Ureter (tissue), 1 donor: ENCODE measurements around the gene DNTT. TPM values are rescaled to one million over a fixed set of nuclear protein-coding genes. Genes with fewer than 3 reads are reported as not detected.

ENCODE experiments used
- DNase-seq: peaks from one replicate; pipeline ENCODE4 v3.0.0-alpha.2; 2020; ENCODE audit warnings: low spot score
- total RNA-seq: library from RNA; stranded (reverse); gene quantifications from one replicate; pipeline ENCODE4 v1.2.4, GENCODE V29; 2023
- donor health status: DM: yes; HTN: yes; CAD: no.

DNTT gene
- not detected for total RNA-seq

DNA sequence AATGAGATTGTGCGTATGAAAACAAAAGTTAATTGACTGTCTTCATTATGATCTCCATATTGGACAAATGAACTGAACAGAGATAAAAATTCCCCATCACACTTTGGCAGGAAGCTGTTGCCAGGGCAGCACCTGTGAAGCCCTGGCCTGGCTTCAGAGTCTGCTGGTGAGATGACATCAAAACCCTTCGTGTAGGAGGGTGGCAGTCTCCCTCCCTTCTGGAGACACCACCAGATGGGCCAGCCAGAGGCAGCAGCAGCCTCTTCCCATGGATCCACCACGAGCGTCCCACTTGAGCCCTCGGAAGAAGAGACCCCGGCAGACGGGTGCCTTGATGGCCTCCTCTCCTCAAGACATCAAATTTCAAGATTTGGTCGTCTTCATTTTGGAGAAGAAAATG lies at the start of gene DNTT:
DNTT (plus strand) TSS at position 205 of the 400 bp plus-strand sequence; CDS start at position 269, 64 bp downstream.
- no peak for DNase-seq

DNA sequence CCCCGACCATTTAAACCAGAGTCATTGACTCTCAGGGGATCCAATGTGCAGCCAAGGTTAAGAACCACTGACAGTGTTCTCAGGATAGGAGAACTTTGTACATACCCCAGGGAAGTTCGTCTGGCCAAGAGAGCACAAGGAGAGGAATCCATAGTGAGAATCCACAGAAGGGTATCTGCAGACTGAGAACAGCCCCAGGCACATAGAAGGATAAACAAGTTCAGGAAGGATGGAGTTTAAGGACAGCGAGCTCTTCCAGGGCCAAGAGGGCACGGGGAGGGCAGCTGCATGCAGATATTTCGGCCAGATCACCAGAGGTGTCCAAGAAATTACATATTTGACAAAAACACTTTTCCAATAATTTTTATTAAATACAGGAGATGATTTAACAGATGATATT lies 49.3 kb upstream of the DNTT start:
- no peak for DNase-seq

DNA sequence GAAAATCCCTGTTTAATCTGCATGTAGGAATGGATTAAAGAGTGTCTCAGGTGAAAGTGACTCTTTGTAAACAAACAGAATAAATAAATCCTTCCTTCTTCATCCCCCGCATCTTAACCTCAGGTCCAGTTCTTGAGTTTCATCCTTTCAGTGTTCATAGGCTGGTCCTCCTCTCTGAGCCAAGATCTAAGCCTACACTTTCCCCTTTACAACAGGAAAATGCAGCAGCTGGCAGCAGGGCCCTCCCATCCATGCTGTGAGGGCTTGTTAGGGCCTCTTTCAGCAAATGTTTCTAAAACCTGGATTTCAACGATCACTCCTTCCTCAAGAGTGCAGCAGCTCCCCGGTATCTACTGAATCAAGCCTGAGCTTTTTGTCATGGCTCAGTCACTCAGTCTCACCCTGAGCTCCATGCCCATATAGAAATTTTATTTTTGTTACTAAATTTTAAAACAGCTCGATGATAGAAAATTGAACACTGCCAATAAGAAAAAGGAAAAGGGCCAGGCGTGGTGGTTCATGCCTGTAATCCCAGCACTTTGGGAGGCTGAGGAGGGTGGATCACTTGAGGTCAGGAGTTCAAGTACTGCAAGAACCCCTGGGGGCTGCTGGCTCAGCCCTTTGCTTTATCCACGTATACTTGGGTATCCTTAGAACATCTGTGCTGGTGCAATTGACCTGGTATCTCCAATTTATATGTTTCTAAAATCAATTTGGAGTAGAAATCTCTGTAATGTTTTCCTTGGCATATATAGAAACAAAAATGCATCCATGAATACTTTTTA lies 48.5 kb upstream of the DNTT start:
- no peak for DNase-seq

DNA sequence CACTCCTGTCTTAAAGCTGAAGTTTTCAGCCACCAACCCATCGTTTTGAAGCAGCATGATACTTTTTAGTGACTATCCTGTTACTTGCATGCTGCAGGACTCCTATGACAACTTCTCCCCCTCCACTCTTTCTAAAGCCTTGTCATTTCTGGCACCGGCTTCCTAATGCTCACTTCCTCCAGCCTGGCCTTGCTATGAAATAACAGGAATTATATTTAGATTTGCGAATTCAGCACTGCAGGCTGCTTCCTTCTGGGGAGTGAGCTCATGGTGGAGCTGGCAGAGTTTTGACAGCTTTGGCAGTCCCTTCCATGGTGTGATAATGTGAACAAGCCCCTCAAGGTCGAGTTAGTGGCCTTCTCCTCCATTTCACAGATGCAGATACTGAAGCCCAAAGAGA lies 46.3 kb upstream of the DNTT start:
- DNase-seq = no peak

DNA sequence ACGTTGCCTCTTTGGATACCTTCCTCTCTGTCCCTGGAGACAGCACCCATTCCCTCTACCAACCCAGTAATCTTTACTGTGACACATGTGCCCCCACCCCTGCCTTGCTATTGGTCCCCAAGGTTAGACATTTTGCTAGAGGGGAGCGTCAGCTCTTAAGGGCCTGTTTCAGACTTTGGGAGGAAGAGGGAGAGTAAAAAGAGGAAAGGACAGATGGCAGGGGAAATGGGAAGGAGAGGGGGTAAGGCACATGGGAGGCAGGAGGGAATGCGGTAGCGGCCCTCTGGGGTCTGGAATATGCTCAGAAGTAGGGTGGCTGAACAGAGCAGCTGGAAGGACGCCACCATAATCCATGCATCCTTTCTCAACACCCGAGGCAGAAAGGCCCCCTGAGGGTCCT lies 45.1 kb upstream of the DNTT start:
- DNase-seq = no peak

DNA sequence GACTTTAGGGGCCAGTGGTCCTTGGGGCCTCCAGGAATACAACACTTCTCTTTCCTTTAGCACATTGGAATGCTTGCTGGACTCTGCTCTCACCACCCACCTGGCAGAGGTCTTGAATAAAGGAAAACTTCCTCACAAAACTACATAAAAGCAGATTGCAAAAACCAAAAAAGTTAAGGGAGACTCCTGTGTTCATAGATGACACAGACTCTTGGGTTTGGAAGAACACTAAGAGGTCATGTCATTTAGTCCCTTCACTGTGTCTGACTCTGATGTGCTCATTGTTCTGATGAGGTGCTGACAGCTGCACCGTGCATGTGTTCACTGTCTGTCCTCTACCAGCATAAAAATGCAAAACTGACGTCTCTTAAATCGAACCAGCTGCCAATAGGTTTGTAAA lies 44.2 kb upstream of the DNTT start:
- DNase-seq = no peak

DNA sequence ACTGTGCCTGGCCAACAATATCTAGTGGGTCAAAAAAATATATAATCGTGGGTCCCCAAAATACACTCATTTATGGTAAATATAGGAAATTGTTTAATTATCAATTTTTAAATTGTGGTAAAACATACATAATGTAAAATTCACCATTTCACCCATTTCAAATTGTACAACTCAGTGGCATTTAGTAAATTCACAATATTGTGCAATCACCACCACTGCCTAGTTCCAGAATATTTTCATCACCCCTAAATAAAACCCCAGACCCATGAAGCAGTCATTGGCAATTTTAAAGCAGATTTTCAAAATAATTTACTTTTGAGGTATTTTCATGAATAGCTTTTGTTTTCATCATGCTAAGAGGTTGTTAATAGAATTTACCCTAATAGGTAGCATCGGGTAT lies 43.1 kb upstream of the DNTT start:
- DNase-seq = no peak

DNA sequence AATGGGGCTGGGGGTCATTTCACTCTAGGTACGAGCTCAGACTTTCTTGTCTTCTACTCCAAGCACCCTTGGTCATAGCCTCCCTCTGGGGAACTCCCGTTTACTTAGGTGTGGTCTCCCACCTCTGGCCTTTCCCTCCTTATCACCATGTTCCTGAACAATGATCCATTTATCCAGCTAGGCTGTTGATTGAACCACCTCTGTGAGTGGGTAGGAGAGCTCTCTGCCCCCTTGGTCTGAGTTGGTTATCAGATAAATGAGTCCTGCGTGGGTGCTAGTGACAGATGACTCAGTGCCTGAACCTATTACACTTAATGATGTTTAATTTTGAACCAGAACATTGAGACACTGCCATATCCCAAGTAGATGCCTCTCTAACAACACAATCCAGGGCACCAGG lies 42.3 kb upstream of the DNTT start:
- no peak for DNase-seq

DNA sequence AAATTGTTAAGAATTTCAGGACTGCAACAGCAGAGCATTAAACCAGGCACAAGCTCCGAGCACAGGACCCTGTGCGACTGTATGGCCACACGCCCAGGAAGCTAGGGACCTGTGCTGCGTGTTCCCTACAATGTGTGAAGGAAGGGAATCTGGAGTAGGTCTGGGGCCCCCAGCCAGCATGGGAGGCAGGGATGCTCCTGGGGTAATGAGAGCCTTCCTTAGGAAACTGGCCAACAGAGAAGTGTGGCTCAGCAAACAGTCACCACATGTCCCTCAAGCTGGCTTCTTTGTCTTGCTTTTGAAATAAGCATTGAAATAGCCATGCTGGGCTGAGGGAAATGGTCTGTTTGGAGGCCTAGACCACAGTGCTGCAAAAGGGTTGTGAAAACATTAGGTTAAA lies 41.1 kb upstream of the DNTT start:
- DNase-seq = no peak

DNA sequence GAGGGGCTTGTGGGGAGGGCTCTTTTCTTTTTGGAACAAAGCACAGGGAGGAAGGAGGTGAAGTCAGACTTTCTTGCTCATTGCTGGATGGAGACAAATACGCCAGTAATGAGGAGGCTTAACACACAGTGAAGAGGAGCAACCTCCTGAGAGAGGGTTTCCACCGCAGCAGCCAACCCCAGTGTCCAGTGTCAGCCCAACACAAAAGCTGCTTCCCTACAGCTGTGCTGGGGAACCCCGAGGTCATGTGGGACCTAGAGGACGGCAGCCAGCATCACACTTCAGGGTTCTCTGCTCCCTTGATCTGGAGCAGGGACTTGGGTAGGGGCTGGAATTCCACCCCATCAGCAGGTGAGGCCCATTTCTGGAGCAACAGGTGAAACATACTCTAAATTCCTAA lies 40.6 kb upstream of the DNTT start:
- DNase-seq = no peak

DNA sequence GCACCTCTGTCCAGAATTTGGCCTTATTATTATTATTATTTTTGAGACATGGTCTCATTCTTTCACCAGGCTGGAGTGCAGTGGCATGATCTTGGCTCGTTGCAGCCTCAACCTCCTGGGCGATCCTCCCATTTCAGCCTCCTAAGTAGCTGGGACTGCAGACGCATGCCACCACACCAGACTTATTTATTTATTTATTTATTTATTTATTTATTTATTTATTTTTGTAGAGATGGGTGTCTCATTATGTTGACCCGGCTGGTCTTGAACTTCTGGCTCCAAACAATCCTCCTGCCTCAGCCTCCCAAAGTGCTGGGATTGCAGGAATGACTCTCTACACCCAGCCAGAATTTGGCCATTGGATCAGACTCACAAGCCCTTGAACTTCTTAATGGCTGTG lies 39.3 kb upstream of the DNTT start:
- DNase-seq = no peak

DNA sequence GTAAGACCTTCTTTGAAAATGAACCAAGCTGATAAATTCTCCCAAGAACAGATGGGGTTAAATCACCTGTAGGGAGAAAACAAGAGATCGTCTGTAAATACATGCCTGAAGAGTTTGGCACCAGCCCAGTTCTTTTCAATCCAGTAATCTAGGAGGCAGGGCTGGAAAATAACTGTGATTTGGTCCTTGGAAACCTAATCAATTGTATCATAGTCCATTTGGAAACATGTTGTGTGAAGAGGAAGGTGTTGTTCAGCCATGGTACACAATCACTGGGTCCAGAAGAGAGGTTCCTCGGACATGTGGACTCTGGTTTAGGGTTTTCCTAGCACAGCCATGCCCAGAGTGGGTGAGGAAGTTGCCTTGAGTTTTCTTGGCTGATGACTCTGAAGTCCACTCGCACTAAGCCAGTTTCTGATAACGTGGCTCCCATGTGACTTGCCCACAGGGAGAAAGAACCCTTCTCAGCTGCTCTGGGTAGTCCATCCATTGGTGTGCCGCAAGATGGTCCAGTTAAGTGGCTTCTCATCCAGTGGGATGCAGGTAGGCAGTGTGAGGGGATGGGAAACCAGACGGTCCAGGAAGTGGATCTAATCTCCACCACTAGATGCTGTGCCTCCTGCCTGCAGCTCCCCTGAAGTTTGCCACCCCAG lies 38.0 kb upstream of the DNTT start:
- DNase-seq = no peak

DNA sequence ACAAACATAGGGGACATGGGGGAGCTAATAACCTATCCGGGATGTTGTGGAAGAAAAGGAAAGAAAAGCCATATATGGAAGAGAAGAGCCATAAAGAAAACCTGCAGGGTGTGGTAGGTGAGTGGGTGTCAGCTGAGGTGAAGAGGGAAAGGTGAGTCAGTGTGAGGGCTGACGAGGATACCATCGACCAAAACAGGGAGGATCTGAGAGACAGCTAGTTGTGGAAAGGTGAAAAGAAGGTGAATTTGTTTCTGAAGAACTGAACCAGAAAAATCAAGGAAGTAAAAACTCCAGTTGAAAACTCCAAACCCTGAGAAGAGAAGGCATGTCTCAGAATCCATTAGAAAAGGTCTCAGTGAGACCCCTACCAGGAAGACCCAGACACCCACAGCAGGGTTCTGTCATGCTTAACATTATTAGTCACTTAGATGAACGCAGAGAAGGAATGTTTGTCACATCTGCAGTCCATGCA lies 37.0 kb upstream of the DNTT start:
- DNase-seq = no peak

DNA sequence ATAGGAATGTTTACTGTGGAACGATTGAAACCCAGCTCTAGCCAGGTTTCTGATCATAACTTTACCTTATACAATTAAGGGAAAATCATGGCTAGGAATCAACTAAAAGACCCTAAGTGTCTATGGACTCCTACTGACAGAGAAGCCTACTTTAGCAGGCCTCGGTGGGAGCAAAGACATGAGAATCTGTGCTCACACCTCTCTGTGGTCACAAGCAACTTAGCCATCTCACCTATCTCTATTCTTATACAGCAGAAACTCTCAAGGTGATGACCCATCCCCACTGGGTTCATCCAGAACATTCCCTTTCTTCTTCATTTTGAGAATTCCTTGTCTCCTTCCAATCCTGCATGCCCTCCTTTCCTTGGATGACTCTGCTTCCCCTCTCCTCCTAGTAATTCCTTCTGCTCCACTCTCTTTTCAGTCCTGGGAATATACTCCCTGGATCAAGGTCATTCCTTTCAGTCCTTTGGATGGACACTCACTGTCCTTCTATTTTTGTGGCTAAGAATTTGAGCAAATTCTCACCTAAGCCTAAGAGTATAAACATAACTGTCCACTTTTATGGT lies 35.8 kb upstream of the DNTT start:
- no peak for DNase-seq

DNA sequence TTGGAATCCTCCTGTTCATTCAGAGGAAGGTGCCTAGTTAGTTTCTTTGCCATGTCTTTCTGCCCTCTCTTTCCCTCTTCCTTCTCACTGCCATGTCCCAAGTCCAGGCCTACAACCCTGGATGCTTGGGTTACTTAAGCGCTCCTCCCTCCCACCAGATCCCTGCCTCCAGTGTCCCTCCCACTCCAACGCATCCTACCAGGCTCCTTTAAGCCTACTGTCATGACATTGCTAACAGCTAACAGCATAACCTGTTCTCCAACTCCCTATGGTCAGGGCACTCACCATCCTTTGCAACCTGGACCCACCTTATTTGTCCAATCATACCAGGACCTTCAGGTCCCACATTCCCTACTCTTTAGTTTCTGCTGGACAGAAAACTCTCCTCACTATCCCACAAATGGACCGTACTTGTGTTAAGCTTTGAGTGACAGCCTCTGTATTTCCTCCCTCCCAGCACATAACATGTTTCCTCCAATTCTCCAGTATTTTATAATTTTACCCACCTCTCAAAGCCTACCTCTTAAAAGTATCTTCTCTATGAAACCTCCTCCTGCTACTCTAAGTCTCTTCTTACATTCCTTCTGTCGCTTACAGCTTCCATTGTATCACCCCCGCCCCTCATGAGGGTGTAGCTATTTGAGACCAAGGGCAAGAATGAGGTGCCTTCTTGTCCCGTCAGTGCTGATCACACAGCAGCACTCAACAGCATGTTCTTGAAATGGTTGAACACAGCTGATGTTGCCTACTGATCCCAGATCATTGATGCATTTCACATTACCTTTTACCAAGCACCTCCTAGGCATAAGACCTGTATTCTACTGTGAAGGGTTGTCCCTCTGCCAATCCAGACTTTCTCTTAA lies 34.6 kb upstream of the DNTT start:
- no peak for DNase-seq

DNA sequence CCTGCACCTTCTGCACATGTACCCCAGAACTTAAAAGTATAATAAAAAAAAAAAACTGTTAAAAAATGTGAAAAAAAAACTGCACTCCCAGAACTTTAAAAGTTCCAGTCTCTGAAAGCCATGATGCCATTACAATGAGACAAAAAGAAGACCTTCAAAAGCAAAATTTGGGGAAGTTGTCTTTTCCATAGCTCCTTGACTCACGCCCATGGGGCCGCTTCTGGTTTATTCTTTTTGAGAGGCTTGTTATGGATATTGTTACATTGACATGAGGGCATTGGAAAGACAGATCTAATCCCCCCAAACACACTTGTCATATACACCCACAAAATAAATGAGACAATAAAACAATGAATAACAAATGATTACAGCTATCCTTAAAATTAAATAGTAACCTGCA lies 33.7 kb upstream of the DNTT start:
- no peak for DNase-seq

DNA sequence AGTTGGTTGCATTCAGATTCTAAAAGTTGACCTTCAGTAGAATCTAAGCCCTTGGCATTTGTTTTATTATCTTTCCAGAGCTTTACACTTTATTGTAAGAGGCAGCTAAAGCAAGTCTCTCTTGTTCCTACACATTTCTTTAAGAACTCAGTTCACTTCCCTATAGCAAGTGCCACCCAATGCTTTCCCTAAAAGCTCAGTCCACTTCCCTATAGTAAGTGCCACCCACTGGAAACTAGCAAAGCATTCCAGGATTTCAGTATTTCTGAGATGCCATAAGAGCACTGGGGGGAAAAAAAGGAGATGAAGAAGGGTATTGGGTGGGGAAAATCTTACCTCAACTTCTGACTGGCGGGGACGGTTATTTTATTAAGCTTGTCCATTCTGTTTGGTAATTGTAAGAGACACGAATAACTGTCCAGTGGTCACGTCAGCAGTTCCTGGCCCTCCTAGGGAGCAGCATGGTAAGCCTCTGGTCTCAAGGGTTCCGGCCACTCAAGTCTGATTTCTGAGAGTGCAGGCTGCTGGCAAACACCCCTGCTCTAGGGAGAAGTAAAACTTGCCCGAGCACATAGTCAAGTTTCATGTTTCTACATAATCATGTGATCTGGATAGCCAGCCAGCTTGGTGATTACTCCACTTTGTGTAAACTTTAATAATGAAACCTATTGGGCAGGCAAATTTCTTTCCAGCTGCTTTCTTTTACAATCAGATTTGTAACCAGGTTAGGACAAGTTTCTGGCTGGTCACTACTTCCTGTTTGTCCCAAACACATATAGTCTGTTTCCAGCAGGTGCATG lies 33.0 kb upstream of the DNTT start, which contains the start of gene BLNK:
BLNK (minus strand) TSS at position 554 of the 800 bp plus-strand sequence; CDS start at position 383, 171 bp downstream.
- DNase-seq = peak; percentile 80

DNA sequence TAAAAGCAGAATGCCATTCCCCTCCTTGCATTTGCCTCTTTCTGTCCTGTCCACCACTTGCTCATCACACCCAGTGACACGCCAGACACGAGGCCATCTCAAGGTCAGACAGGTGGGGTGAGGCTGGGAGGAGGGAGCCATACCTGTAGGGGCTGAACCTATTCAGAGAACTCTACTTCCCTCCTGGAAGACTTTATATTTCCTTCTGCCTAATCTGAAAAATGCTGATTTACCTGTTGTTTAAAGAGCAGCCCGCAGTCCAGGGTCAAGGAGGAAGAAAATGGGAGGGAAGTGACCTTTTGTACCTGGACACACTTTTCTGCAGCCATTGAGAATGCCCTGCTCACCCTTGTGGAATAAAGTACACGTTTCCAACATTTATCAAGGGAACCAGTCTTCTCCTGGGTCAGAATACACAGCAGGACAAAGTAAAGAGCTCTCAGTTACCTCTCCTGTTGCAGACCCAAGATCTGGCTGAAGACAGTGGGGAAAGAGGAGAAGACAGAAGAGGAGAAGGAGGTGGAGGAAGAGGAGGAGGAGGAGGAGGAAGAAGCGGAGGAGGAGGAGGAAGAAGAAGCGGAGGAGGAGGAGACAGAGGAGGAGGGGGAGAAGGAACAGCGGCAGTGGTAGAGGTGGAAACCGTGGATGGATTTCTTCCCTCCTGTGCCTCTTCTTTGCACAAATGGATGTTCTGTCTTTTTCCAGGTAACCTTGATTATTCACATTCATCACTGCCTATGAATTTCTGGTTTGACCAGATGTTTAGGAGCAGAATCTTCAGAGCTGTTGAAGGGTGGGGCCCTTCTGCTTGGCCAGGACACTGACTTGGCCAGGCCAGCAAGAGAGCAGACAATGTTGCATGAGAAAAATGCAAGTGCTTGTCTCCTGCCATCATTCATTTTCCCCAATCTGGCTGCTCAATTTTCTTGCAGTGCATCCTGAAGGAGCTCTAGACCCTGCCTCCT lies 31.6 kb upstream of the DNTT start:
- DNase-seq = no peak

DNA sequence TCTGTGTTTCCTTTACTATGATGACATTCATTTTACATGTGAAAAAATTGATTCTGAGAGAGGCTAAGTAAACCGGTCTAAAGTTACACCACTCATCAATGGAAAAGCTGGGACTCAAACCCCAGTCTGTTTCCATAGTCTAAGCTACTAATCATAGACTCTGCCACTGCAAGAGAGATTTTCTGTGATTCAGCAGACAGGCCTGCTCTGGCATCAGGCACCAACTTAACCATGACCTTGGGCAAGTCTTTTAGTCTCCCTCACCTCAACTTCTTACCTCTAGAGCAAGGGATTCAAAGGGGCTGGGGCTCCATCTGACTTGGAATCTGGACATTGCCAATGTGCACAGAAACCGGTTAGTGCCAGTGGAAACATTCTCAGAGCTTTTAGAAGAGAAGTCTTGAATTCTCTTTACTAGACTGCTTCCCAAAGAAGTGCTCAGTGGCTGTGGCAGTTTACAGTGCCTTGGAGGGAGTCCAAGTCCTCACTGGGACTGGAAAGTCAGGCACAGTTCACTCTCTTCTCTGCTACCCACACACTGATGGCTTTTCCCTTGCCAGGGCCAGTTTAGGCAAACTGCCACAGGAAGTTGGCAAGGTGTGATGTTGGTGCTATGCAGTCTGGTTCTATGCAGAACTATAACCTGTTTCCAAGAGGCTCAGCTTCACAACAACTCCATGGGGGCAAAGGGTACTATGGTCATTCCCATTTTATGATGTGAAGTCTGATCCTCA lies 28.4 kb upstream of the DNTT start:
- peak; percentile 75 for DNase-seq
